H7 (cell line): Measurements from ENCODE around the gene BRINP3. TPM values are rescaled to one million over a fixed set of nuclear protein-coding genes. Genes with fewer than 3 reads are reported as not detected.
"Not testable (repeated sequence)": the region's sequence is repeated elsewhere in the genome, so short reads cannot be mapped to it uniquely, and the experiment has no call there.

Experiments used
- DNase-seq: peaks from one replicate; pipeline ENCODE4 v3.0.0; 2012
- H3K27me3 ChIP-seq: 2 replicates; pipeline ENCODE4 v1.6.0; 2011; ENCODE audit warnings: mild to moderate bottlenecking, low read length; ENCODE audit not compliant: control insufficient read depth, insufficient read depth
- H3K36me3 ChIP-seq: replicated peaks from 2 replicates; pipeline ENCODE4 v1.5.1; 2011; ENCODE audit warnings: low read length; ENCODE audit not compliant: control insufficient read depth, insufficient read depth
- H3K4me3 ChIP-seq: 2 replicates; pipeline ENCODE4 v1.5.1; 2011; ENCODE audit warnings: low read depth, mild to moderate bottlenecking, control low read depth, low read length, moderate library complexity; ENCODE audit not compliant: insufficient read depth
- total RNA-seq: library from RNA; depleted of rRNA; stranded (reverse); fragments of >200 nt; shearing (Covaris generic); gene quantifications from 2 replicates; pipeline ENCODE4 v1.2.3, GENCODE V29; 2014

BRINP3 gene
- total RNA-seq, 1 experiment from 2014 or later, result not detected

DNA sequence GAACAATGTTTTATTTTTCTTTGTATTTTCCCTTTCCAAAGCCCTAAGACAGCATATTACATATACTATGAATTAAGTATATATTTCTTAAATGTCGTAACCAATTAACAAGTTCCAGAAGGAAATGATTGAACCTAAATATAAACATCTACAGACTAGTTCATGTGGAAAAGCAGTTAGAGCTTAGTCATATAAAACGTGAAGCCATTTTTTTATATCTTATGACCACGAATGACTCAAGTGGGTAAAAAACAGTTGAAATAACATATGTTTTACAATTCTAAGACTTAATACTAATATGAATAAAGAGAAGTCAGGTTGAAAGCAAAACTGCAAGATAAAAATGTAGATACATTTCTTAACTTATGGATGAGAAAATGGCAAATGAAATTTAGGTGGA lies 307.3 kb downstream of the BRINP3 start:
- H3K4me3 ChIP-seq, result no peak overlapping the region
- H3K27me3 ChIP-seq, result no peaks in the 10 kb centered on the region
- no peaks in the 10 kb centered on the region for H3K36me3 ChIP-seq
- DNase-seq, result no peak

DNA sequence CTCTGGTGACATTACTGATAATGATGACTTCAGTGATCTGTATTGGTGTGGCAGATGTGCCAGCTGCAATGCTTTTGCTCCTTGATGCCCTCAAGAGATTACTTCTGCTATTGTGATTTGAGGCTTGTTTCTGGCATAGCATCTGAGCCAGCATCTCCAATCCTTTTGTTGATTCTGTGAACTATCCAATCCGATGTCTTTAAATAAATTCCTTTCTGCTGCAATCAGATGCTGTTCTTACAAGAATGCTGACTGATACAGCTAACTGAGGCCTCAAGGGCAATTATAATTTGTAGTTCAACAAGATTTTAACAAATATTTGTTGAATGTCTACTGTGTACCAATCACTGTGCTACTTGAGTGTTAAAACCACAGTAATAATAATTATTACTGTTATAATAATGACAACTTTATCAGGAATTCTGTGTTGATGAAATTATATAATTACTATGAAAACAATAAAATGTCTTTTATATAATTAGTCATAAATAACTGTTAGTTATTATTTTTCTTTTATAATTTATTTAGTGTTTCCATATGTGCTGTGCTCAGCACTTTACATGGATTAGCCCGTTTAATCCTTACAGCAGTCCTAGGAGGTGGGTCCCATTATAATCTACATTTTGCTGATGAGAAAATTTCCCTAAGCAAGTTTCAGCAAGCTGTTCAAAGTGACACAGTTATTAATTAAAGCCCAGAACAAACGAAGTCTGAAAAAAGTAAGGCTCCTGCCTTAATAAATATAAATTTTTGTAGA lies 308.2 kb downstream of the BRINP3 start:
- no peak overlapping the region for H3K4me3 ChIP-seq
- DNase-seq, result no peak
- no peaks in the 10 kb centered on the region for H3K27me3 ChIP-seq
- no peaks in the 10 kb centered on the region for H3K36me3 ChIP-seq

DNA sequence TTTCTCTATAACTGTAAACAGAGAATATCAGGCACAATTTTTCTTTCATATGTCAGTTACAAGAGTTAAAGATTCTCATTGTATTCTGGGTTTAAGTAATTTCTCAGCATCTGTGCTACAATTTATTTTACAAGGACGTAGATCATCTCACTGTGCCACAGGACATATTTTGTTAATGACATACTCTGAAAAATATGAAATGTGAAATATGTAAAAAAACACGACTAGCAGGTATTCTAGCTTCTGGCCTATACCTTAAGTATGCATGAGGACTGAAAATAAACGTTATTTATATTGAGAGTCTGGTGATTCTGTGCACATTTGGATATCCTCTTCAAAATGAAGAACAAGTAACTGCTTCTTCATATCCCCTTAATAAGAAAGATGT lies 308.8 kb downstream of the BRINP3 start:
- H3K27me3 ChIP-seq, result no peaks in the 10 kb centered on the region
- no peak for DNase-seq
- no peak overlapping the region for H3K4me3 ChIP-seq
- H3K36me3 ChIP-seq, result no peaks in the 10 kb centered on the region

- Histone ChIP-seq H3K27me3 (no peaks in the 10 kb centered on the region), H3K36me3 (no peaks in the 10 kb centered on the region), H3K4me3 (no peak overlapping the region)
- DNase-seq, result no peak
Measured at GRCh38 chr1:190168116-190168892, 309.4 kb downstream of the BRINP3 start.

GRCh38 chr1:190159146-190159545 lies 318.5 kb downstream of the BRINP3 start:
- Histone ChIP-seq H3K36me3 (no peaks in the 10 kb centered on the region), H3K27me3 (no peaks in the 10 kb centered on the region), H3K4me3 (no peak overlapping the region)
- DNase-seq, result no peak

DNA sequence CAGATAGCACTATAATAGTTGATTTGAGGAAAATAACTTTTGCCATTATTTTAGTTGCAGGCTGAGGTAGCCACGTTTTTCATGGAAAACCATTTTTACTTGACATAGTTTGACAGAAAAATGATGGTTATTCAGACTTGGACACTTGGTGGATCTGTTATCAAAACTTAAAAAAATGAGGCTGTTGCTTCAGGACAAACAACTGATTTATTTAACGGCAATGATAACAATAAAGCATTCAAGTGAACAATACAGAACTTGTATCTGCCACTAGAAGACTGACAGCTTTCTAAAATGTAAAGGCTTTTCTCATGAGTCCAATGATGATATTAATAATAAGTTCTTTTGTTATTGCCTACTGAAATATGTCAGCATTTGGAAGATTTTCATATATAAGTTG lies 322.9 kb downstream of the BRINP3 start:
- Histone ChIP-seq H3K36me3 (no peaks in the 10 kb centered on the region), H3K4me3 (no peak overlapping the region)
- DNase-seq, result no peak

GRCh38 chr1:190147616-190148015 lies 330.0 kb downstream of the BRINP3 start:
- no peak overlapping the region for H3K4me3 ChIP-seq
- no peaks in the 10 kb centered on the region for H3K27me3 ChIP-seq
- no peaks in the 10 kb centered on the region for H3K36me3 ChIP-seq
- DNase-seq, result no peak

More for the DNA sequence above, 322.9 kb downstream of the BRINP3 start:
- no peaks in the 10 kb centered on the region for H3K27me3 ChIP-seq

GRCh38 chr1:190144650-190145049 lies 333.0 kb downstream of the BRINP3 start:
- H3K36me3 ChIP-seq, result no peaks in the 10 kb centered on the region
- H3K27me3 ChIP-seq, result no peaks in the 10 kb centered on the region

DNA sequence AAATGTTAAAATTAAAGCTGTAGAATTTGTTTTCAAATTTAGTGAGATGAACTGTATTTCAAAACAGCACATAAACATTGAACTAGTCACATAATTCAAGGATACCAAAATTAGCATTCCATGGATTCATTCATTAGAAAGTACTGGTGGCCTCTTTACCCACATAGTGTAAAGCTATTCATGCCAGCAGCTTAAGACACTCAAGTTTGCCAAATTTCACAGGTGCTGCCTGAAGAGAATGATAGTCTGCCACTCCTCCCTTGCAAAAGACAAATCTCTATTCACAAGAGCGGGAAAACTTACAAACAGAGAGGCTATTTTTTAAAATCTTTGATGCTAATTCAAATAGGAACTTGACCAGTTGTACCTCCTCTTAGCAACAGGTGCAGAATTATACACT lies 337.0 kb downstream of the BRINP3 start:
- Histone ChIP-seq H3K27me3 (no peaks in the 10 kb centered on the region), H3K4me3 (no peak overlapping the region), H3K36me3 (no peaks in the 10 kb centered on the region)
- no peak for DNase-seq

More at GRCh38 chr1:190144650-190145049, 333.0 kb downstream of the BRINP3 start:
- DNase-seq, result no peak
- no peak overlapping the region for H3K4me3 ChIP-seq

GRCh38 chr1:190138702-190139101 lies 339.0 kb downstream of the BRINP3 start:
- Histone ChIP-seq H3K36me3 (no peaks in the 10 kb centered on the region), H3K27me3 (no peaks in the 10 kb centered on the region)
- DNase-seq, result no peak

DNA sequence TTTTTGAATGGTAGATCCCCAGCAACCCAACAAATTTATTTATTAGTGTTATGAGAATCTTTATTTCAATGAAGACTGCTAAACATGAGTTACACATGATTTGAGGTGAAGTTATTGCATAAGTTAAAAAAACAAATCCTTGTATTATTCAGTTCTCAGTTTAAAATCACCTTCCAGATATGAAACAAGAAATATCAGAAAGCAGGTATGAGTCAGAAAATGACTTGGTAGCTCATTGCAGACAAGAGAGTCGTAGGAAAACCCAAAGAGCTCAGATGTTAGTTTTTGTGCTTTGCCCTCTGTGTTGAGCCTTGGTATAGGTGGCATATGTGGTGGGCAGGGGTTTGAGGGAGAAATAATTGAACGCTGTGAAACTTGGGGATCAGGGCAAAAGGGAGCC lies 339.4 kb downstream of the BRINP3 start:
- H3K4me3 ChIP-seq, result no peak overlapping the region
- DNase-seq, result no peak

More at GRCh38 chr1:190138702-190139101, 339.0 kb downstream of the BRINP3 start:
- H3K4me3 ChIP-seq, result no peak overlapping the region

DNA sequence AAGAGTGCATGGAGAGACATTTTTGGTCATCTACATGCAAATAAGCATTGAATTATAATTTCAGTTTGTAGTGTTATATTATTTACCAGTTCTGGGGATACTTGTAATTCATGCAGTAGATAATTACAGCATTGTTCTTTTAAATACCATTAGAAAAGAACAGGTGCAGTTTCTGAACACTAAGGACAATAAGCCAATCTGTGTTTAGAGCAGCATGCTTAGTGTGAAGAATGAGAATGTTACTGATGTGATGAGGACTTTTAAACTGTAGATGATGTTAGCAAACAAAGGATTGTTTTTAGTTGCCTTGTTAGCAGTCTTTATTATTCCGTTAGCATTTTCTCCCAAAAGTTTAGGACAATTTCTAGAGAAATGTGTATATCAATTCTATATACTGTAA lies 348.3 kb downstream of the BRINP3 start:
- H3K36me3 ChIP-seq, result no peaks in the 10 kb centered on the region
- H3K4me3 ChIP-seq, result no peak overlapping the region
- no peak for DNase-seq

More for the DNA sequence above, 339.4 kb downstream of the BRINP3 start:
- Histone ChIP-seq H3K27me3 (no peaks in the 10 kb centered on the region), H3K36me3 (no peaks in the 10 kb centered on the region)

GRCh38 chr1:190126728-190127127 lies 350.9 kb downstream of the BRINP3 start:
- DNase-seq, result no peak
- Histone ChIP-seq H3K36me3 (no peaks in the 10 kb centered on the region), H3K4me3 (no peak overlapping the region), H3K27me3 (no peaks in the 10 kb centered on the region)

More for the DNA sequence above, 348.3 kb downstream of the BRINP3 start:
- no peaks in the 10 kb centered on the region for H3K27me3 ChIP-seq

DNA sequence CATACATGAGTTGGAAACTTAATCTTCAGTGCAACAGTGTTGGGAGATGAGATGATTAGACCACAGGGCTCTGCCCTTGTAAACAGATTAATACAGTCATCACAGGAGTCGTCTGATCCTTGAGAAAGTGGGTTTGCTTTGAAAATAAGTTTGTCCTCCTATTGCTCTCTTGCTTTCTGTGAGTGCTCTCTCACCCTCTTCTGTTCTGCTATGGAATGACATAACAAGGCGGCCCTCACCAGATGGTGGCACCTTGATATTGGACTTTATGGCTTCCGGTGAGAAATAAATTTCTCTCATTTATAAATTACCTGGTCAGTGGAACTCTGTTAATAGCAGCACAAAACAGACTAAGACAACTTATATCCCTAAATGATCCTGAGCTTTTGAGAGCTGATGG lies 353.6 kb downstream of the BRINP3 start:
- Histone ChIP-seq H3K4me3 (no peak overlapping the region), H3K36me3 (no peaks in the 10 kb centered on the region), H3K27me3 (no peaks in the 10 kb centered on the region)
- DNase-seq, result no peak

DNA sequence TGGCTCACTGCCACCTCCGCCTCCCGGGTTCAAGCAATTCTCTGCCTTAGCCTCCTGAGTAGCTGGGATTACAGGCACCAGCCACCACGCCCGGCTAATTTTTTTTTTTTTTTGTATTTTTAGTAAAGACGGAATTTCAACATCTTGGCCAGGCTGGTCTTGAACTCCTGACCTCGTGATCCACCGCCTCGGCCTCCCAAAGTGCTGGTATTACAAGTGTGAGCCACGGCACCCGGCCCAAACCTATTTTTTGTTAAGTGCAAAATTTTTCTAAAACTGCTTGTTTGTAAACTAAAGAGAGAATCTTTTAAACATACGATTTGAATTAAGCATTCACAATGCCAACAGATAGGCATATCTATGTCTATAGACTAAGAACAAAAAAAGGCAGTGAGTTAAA lies 357.1 kb downstream of the BRINP3 start:
- not testable (repeated sequence) for H3K27me3 ChIP-seq, H3K36me3 ChIP-seq, H3K4me3 ChIP-seq, DNase-seq
